ENCODE measurements around the gene PROSER1.

GRCh38 chr13:38967446-38967845 lies 70.4 kb downstream of the PROSER1 start:
- TF ChIP-seq CTCF (IDR thresholded peaks at IDR 0.05) (no peak), POLR2A (IDR thresholded peaks at IDR 0.05) (no peak)

Measured in testis (tissue), 2 donors.